PC-9 (cell line): ENCODE measurements around the gene FAM124B.

Experiments used
- EZH2 ChIP-seq: fragments of 200-600 bp; sonication (generic); IDR thresholded peaks from 2 replicates; pipeline ENCODE4 v1.8.0; 2017; ENCODE audit warnings: antibody characterized with exemption, low read depth
- TF ChIP-seq, protein P1 (sequence below): fragments of 200-600 bp; sonication (generic); conservative IDR thresholded peaks from 2 replicates; pipeline ENCODE4 v1.6.1; 2017; ENCODE audit warnings: mixed run types, antibody characterized with exemption, mild to moderate bottlenecking, moderate library complexity

GRCh38 chr2:224428787-224429440, 27.0 kb upstream of the FAM124B start:
- TF ChIP-seq, protein P1, sequence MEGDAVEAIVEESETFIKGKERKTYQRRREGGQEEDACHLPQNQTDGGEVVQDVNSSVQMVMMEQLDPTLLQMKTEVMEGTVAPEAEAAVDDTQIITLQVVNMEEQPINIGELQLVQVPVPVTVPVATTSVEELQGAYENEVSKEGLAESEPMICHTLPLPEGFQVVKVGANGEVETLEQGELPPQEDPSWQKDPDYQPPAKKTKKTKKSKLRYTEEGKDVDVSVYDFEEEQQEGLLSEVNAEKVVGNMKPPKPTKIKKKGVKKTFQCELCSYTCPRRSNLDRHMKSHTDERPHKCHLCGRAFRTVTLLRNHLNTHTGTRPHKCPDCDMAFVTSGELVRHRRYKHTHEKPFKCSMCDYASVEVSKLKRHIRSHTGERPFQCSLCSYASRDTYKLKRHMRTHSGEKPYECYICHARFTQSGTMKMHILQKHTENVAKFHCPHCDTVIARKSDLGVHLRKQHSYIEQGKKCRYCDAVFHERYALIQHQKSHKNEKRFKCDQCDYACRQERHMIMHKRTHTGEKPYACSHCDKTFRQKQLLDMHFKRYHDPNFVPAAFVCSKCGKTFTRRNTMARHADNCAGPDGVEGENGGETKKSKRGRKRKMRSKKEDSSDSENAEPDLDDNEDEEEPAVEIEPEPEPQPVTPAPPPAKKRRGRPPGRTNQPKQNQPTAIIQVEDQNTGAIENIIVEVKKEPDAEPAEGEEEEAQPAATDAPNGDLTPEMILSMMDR, result no peak
- no peak for TF ChIP-seq EZH2
